DMS153 treated with DMSO at 0.1 percent for 48 hours (cell line): ENCODE measurements around the gene MLH1.

Source experiments
- DNase-seq: peaks from one replicate; lab custom pipeline; 2025; ENCODE audit not compliant: unreplicated experiment; lab: John Stamatoyannopoulos, UW

The MLH1 gene

DNA sequence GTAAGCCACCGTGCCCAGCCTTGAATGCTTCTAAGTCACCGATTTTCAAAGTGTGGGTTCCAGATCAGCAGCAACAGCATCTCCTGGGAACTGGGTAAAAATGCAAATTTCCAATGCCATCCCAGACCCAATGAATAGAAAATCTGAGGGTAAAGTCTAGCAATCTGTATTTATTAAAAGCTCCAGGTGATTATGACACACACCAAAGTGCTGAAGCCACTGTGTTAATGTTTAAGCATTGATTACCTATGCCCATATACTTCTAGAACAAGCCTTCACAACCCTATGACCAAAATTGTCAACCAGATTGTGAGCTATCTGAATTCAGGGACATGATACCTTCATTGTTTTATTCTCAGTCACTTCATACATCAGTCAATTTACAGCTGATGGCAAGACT lies 94.6 kb downstream of the MLH1 start:
- no peak for DNase-seq

DNA sequence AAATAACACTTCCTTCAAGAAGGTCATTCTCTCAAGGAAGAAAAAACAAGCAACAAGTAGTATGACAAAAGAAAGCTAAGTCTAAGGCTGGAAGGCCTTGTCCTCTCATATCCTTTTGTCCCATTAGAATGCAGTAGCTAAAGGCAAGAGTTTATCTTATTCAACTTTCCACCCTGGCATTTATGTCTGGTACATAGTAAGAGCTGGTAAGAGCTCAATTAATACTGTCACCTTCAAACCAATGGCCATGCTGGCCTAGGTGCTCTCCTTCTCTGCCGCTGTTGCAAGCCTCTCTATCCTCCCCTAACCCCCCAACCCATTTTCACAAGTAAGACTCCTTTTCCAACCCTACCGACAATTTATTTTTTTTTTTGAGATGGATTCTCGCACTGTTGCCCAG lies 99.2 kb downstream of the MLH1 start:
- DNase-seq, result no peak

DNA sequence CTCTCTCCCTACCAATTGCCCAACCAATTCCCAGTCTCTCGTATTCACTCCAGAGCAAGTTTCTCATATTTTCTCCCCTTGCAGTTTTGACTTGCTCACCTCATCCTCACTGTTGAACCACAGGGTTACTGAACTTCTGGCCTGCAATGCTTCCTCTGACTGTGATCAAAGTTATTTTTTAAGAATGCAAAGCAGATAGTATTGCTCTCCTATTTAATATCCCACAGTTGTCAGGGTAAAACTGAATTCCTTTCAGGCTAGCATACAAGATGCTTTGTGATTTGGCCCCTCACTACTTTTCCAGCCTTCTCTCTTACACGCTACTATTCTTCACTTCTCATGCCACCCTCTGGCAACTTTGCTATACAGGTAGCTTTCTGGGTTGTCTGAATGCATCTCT lies 100.2 kb downstream of the MLH1 start:
- no peak for DNase-seq

DNA sequence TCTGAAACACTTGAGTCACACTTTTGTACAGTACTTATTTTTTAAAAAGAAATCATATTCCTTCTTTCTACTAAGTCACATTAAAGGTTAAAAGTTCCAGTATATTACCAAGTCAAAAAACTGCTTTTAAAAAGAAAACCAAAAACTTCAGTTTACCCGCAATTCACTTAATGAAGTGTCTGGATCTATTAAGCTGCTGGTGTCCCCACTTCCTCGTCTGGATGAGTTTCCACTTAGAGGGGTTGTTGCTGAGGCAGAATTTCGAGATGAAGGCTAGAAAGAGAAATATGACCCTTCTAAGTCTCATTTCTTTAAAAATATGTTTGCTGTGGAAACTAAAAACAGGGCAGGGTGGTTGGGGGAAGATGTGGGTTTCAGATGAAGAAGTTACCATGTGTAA lies 101.3 kb downstream of the MLH1 start:
- no peak for DNase-seq

DNA sequence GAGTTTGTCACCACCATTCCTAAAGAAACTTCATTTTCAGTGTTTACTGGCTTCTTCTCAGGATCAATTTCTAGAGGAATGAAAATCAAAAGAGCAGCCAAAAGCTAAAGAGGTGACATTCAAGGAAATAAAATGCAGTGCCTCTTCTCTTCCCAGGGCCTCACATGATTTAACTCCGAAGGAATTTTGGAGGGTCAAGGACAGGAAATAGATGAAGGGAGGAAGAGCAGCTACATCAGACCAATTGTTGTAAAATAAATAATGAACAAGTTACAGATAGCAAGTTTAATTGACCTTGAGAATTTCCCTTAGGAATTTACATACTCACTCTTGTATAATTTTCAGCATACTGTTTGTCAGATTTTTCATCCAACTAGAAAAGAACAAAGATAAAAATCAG lies 103.0 kb downstream of the MLH1 start:
- no peak for DNase-seq

DNA sequence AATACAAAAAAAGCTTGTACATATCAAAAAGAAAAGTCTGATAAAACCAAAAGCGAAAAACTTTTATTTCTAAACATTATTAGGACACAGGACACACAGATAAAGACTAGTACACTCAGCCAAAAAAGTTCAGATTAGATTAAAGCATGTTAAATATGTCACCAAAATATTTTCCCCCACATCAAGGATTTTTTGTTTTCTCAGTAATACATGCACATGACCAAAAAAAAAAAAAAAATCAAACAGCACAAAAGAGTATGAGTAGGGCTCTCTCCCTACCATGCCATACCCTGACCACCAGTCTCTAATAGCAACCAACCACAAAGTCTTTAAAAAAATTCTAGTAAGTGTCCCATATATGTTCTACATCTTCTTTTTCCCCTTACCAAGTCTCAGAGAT lies 103.7 kb downstream of the MLH1 start:
- DNase-seq, result no peak

DNA sequence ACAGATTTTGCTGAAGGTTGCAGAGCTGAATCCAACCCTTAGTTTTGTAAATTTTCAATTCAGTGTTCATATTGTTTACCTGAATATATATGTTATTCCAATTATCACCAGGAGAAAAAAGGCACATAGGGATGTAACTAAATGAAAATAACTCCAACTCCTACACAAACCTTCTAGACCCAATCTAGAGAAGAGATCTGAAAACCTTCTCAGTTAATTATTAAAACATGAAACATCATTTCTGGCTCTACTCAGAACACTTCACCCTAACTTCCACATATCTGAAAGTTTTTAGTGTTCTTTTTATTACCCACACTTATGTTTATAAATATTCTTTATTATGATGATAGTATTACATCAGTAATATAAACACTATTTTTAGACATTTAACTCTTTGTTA lies 104.5 kb downstream of the MLH1 start:
- DNase-seq, result no peak

DNA sequence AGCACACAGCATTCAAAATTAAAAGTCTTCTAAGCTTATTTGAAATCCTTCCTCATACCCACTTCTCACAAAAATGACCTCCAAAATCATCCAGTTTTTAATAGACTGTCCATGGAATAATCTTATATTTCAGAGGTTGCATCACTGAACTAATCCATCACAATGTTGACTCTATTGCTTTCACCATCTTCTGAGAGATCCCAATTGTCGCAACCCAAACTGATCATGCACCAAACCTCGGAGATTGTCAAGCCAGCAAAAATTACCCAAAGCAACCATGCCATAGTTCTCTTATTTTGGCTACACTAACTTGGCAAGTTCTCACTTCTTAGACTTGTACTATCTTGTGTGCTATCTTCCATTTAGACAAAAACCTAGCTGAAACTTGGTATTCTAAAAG lies 105.6 kb downstream of the MLH1 start:
- DNase-seq, result no peak

DNA sequence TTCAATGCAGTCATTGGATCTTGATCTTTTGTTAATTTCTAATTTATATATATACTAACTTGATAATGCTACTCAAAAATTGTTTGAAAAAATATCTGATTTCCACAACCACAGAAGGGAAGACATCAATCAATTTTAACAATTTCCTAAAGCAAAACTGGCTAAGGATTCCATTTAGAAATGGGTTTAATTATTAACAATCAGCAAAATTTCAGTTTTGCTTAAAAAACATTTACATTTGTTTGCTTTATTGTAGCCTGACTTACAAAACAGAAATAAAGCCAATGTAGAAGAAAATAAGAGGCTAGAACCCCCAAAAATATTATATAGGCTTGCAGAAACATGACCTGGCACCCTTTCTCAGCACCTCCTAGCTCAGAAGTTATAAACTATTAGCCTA lies 106.2 kb downstream of the MLH1 start:
- DNase-seq, result no peak

DNA sequence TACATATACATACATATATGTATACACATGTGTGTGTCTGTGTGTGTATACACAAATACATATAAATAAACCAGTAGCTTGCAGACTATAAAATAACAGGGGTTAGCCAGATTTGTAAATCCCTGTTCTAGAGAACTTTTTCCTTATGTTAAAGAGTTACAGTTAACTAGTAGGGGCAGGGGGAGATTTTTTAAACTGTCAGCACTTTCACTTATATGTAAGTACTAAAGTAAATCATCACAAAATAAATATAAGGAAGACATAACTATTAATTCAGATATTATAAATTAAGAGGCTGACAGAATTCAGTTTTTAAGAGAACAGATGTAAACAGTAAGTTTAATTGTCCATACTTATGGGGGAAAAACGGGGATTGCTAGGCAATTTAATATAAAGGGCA lies 107.1 kb downstream of the MLH1 start:
- no peak for DNase-seq
